ELR (cell line): Measurements from ENCODE around the gene PTPRD.

Source experiments
- DNase-seq: peaks from one replicate; pipeline ENCODE4 v3.0.0-alpha.2; 2015; ENCODE audit warnings: low read depth

PTPRD gene

GRCh38 chr9:8576741-8577140 is 2036.1 kb downstream of the PTPRD start:
- no peak for DNase-seq

- no peak for DNase-seq
Measured at GRCh38 chr9:8574846-8575245, 2038.0 kb downstream of the PTPRD start.

GRCh38 chr9:8572209-8572608 is 2040.6 kb downstream of the PTPRD start:
- no peak for DNase-seq

- no peak for DNase-seq
Measured at GRCh38 chr9:8571643-8572042, 2041.2 kb downstream of the PTPRD start.

GRCh38 chr9:8570776-8571175 is 2042.0 kb downstream of the PTPRD start:
- no peak for DNase-seq

- DNase-seq = no peak
Measured at GRCh38 chr9:8569823-8570222, 2043.0 kb downstream of the PTPRD start.

- DNase-seq = no peak
Measured at GRCh38 chr9:8567963-8568579, 2044.7 kb downstream of the PTPRD start.

- DNase-seq = no peak
Measured at GRCh38 chr9:8564960-8565359, 2047.8 kb downstream of the PTPRD start.

- DNase-seq = no peak
Measured at GRCh38 chr9:8560560-8561525, 2052.0 kb downstream of the PTPRD start.

- DNase-seq = no peak
Measured at GRCh38 chr9:8558176-8558575, 2054.6 kb downstream of the PTPRD start.

- DNase-seq = no peak
Measured at GRCh38 chr9:8555762-8556500, 2056.9 kb downstream of the PTPRD start.

GRCh38 chr9:8553444-8553843 is 2059.4 kb downstream of the PTPRD start:
- DNase-seq = no peak

GRCh38 chr9:8552732-8553131 is 2060.1 kb downstream of the PTPRD start:
- no peak for DNase-seq

GRCh38 chr9:8549214-8549613 is 2063.6 kb downstream of the PTPRD start:
- DNase-seq = no peak

GRCh38 chr9:8543219-8543618 is 2069.6 kb downstream of the PTPRD start:
- no peak for DNase-seq

GRCh38 chr9:8542537-8542936 is 2070.3 kb downstream of the PTPRD start:
- no peak for DNase-seq

- no peak for DNase-seq
Measured at GRCh38 chr9:8539681-8540197, 2073.1 kb downstream of the PTPRD start.

GRCh38 chr9:8536845-8537244 is 2076.0 kb downstream of the PTPRD start:
- DNase-seq = no peak

GRCh38 chr9:8534828-8535227 is 2078.0 kb downstream of the PTPRD start:
- DNase-seq = no peak

- DNase-seq = no peak
Measured at GRCh38 chr9:8533681-8534080, 2079.1 kb downstream of the PTPRD start.

GRCh38 chr9:8531826-8532415 is 2080.9 kb downstream of the PTPRD start:
- no peak for DNase-seq

- DNase-seq = no peak
Measured at GRCh38 chr9:8521112-8521511, 2091.7 kb downstream of the PTPRD start.
